ENCODE measurements around the gene SPAG6. TPM values are rescaled to one million over a fixed set of nuclear protein-coding genes. Genes with fewer than 3 reads are reported as not detected.
A peak's percentile ranks its signal among the peaks of the same experiment; 100 is the strongest.

The SPAG6 gene
- total and polyA plus RNA-seq, 2 donors: 0.24 to 1.0 TPM

DNA sequence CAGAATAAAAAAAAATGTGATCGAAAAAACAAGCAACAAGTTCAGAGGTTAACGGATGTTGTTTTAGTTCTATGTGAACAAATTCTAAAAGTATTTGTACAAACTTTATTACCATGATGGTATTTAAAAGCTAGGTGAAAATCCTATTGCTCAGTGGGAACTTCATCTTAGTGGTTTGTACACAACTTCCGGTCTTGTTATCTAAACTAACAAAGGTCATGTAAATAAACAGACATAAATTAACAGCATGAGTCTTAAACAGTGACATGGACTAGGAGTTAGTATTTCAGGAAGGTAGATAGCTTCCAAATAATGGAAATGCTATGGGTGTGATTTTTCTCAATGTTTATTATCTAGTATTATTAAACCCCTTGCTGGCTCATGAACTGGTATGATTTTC lies 83.8 kb downstream of the SPAG6 start:
- no peaks in the 10 kb centered on the region for H3K27me3 ChIP-seq (ENCODE audit: control insufficient read depth in 2 of 2, insufficient read depth in 1 of 2, low read length in 1 of 2)
- no peak overlapping the region for H3K27ac ChIP-seq (ENCODE audit: low read depth in 1 of 2, low read length in 1 of 2)
- WGBS: 96% methylated on average over 3 of the region's 3 CpGs
- no peaks in the 10 kb centered on the region for H3K9me3 ChIP-seq (ENCODE audit: control insufficient read depth in 2 of 2, insufficient read depth in 1 of 2, low read length in 1 of 2)
- no peaks in the 10 kb centered on the region for H3K4me1 ChIP-seq (ENCODE audit: control insufficient read depth in 2 of 2, insufficient read depth in 2 of 2, low read length in 2 of 2)
- H3K4me3 ChIP-seq (ENCODE audit: low read length in 2 of 2): no peak overlapping the region
- no peak for DNase-seq (ENCODE audit: low read depth in 6 of 9, low spot score in 9 of 9)
- no peaks in the 10 kb centered on the region for H3K36me3 ChIP-seq (ENCODE audit: control insufficient read depth in 2 of 2, insufficient read depth in 2 of 2, low read length in 1 of 2)

DNA sequence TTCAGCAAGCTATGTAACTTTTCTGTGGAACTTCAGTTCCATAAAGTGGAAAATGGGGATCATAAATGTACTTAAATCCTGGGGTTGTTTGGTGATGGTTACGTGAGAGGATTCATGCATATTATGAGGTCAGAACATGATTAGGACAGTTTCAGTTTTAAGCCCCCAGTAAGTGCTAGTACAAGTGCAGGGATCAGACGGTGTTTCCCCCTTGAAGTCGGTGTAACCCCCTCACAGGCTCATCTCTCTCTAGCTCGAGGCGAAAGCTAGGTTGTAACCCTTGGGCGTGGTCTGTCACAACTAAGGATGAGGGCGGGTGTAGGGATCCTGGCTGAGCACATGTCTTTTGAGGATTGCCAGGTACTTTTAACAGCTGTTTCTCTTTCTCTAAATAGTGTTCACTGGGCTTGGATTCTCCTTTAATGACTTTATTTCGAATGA lies 84.7 kb downstream of the SPAG6 start:
- no peaks in the 10 kb centered on the region for H3K9me3 ChIP-seq (ENCODE audit: control insufficient read depth in 2 of 2, insufficient read depth in 1 of 2, low read length in 1 of 2)
- H3K27ac ChIP-seq (ENCODE audit: low read depth in 1 of 2, low read length in 1 of 2): no peak overlapping the region
- peak in 1 of 9 donors; percentile 21 for DNase-seq (ENCODE audit: low read depth in 6 of 9, low spot score in 9 of 9)
- 80% methylated on average over 8 of the region's 8 CpGs for WGBS
- no peaks in the 10 kb centered on the region for H3K4me1 ChIP-seq (ENCODE audit: control insufficient read depth in 2 of 2, insufficient read depth in 2 of 2, low read length in 2 of 2)
- no peaks in the 10 kb centered on the region for H3K36me3 ChIP-seq (ENCODE audit: control insufficient read depth in 2 of 2, insufficient read depth in 2 of 2, low read length in 1 of 2)
- H3K27me3 ChIP-seq (ENCODE audit: control insufficient read depth in 2 of 2, insufficient read depth in 1 of 2, low read length in 1 of 2): no peaks in the 10 kb centered on the region
- H3K4me3 ChIP-seq (ENCODE audit: low read length in 2 of 2): no peak overlapping the region

DNA sequence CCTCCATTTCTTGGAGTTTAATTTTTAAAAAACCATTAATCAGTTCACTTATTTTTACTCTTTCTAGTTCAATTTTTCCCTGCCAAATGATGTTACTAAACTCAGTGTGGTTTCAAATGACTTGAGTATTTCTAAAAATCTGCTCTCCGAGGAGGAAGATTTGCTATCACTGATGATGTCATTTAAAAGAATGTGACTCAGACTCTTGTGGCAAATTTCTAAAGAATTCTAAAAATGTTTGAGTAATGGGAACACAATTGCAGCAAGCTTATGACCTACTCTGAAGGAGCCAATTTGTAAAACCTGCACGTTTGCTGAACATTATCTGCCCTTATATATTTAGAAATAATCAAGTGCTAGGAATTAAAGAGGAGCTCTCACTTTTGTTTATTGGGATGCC lies 88.6 kb downstream of the SPAG6 start:
- H3K4me1 ChIP-seq (ENCODE audit: control insufficient read depth in 2 of 2, insufficient read depth in 2 of 2, low read length in 2 of 2): peaks cover 9 to 18% of the 10 kb centered on the region in 2 donors
- 94% methylated on average over 2 of the region's 2 CpGs for WGBS
- no peaks in the 10 kb centered on the region for H3K27me3 ChIP-seq (ENCODE audit: control insufficient read depth in 2 of 2, insufficient read depth in 1 of 2, low read length in 1 of 2)
- no peak for DNase-seq (ENCODE audit: low read depth in 6 of 9, low spot score in 9 of 9)
- H3K27ac ChIP-seq (ENCODE audit: low read depth in 1 of 2, low read length in 1 of 2): no peak overlapping the region
- H3K36me3 ChIP-seq (ENCODE audit: control insufficient read depth in 2 of 2, insufficient read depth in 2 of 2, low read length in 1 of 2): no peaks in the 10 kb centered on the region
- H3K9me3 ChIP-seq (ENCODE audit: control insufficient read depth in 2 of 2, insufficient read depth in 1 of 2, low read length in 1 of 2): no peaks in the 10 kb centered on the region
- no peak overlapping the region for H3K4me3 ChIP-seq (ENCODE audit: low read length in 2 of 2)

DNA sequence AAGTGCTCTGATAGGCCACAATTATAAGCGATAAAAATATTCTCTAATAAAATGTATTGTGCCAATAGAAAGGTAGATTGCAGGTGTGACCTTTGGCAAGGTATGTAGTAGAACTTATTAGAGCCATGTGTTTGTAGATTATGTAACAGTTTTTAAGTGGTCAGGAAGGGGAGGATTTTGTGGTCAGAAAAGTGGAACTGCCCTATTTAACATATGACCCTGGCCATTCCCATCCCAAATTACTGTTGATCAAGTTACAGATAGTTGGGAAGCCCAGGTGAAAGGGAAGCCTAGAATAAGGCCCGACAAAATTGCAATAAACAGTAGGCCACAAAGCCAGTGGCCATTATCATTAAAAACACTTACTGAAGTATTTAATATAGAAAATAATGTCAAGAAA lies 89.2 kb downstream of the SPAG6 start:
- Histone ChIP-seq H3K4me3 (ENCODE audit: low read length in 2 of 2) (no peak overlapping the region), H3K4me1 (ENCODE audit: control insufficient read depth in 2 of 2, insufficient read depth in 2 of 2, low read length in 2 of 2) (peaks cover 9 to 19% of the 10 kb centered on the region in 2 donors), H3K27me3 (ENCODE audit: control insufficient read depth in 2 of 2, insufficient read depth in 1 of 2, low read length in 1 of 2) (no peaks in the 10 kb centered on the region), H3K27ac (ENCODE audit: low read depth in 1 of 2, low read length in 1 of 2) (no peak overlapping the region), H3K36me3 (ENCODE audit: control insufficient read depth in 2 of 2, insufficient read depth in 2 of 2, low read length in 1 of 2) (no peaks in the 10 kb centered on the region), H3K9me3 (ENCODE audit: control insufficient read depth in 2 of 2, insufficient read depth in 1 of 2, low read length in 1 of 2) (no peaks in the 10 kb centered on the region)
- DNase-seq (ENCODE audit: low read depth in 6 of 9, low spot score in 9 of 9): no peak
- WGBS: 89% methylated on average over 2 of the region's 2 CpGs

DNA sequence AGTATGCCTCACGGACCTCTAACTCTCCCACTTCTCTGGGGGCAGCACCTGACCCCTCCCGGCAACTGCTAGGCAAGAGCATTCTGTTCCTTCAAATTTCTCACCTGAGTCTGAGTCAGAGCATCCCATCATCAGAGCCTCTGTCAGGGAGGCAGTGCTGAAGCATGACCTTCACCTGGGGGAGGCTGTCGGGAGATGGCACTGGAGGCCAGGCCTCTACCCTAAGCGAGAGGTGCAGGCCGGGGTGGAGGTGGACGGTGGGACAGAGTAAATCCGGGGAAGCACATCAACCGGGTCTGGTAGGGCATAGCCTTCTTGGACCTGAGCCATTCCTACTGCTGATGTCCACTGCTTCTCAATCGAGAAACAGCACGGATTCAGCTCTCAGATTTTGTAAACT lies 90.4 kb downstream of the SPAG6 start:
- 98% methylated on average over 10 of the region's 10 CpGs for WGBS
- H3K27ac ChIP-seq (ENCODE audit: low read depth in 1 of 2, low read length in 1 of 2): no peak overlapping the region

DNA sequence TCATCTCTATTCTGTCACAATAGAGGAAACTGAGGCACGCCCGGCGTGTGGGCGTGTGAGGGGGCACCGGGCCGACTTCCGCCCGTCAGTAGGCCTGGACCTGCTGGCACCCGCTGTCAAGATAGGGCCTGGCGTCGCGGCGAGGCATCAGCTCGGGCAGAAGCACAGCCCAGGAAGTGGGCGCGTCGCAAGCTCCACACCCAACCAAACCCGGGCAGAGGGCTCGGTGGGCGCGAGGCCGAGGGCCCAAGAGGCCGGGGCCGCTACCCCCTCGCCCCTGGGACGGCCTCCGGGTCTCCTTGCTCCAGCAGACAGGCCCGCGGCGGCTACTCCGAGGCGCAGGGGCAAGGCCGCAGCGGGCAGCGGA lies 91.2 kb downstream of the SPAG6 start:
- peaks cover 9 to 19% of the 10 kb centered on the region in 2 donors for H3K4me1 ChIP-seq (ENCODE audit: control insufficient read depth in 2 of 2, insufficient read depth in 2 of 2, low read length in 2 of 2)
- WGBS: 14% methylated on average over 35 of the region's 35 CpGs
- peak overlapping the region; percentile 93 to 96 for H3K4me3 ChIP-seq (ENCODE audit: low read length in 2 of 2)
- H3K36me3 ChIP-seq (ENCODE audit: control insufficient read depth in 2 of 2, insufficient read depth in 2 of 2, low read length in 1 of 2): no peaks in the 10 kb centered on the region
- H3K27me3 ChIP-seq (ENCODE audit: control insufficient read depth in 2 of 2, insufficient read depth in 1 of 2, low read length in 1 of 2): no peaks in the 10 kb centered on the region
- H3K9me3 ChIP-seq (ENCODE audit: control insufficient read depth in 2 of 2, insufficient read depth in 1 of 2, low read length in 1 of 2): no peaks in the 10 kb centered on the region
- peak overlapping the region; percentile 94 to 98 for H3K27ac ChIP-seq (ENCODE audit: low read depth in 1 of 2, low read length in 1 of 2)
- peak in 1 of 9 donors; percentile 11 for DNase-seq (ENCODE audit: low read depth in 6 of 9, low spot score in 9 of 9)

More for the DNA sequence above, 90.4 kb downstream of the SPAG6 start:
- DNase-seq (ENCODE audit: low read depth in 6 of 9, low spot score in 9 of 9): no peak
- Histone ChIP-seq H3K4me1 (ENCODE audit: control insufficient read depth in 2 of 2, insufficient read depth in 2 of 2, low read length in 2 of 2) (peaks cover 9 to 19% of the 10 kb centered on the region in 2 donors), H3K36me3 (ENCODE audit: control insufficient read depth in 2 of 2, insufficient read depth in 2 of 2, low read length in 1 of 2) (no peaks in the 10 kb centered on the region), H3K4me3 (ENCODE audit: low read length in 2 of 2) (no peak overlapping the region), H3K27me3 (ENCODE audit: control insufficient read depth in 2 of 2, insufficient read depth in 1 of 2, low read length in 1 of 2) (no peaks in the 10 kb centered on the region), H3K9me3 (ENCODE audit: control insufficient read depth in 2 of 2, insufficient read depth in 1 of 2, low read length in 1 of 2) (no peaks in the 10 kb centered on the region)

DNA sequence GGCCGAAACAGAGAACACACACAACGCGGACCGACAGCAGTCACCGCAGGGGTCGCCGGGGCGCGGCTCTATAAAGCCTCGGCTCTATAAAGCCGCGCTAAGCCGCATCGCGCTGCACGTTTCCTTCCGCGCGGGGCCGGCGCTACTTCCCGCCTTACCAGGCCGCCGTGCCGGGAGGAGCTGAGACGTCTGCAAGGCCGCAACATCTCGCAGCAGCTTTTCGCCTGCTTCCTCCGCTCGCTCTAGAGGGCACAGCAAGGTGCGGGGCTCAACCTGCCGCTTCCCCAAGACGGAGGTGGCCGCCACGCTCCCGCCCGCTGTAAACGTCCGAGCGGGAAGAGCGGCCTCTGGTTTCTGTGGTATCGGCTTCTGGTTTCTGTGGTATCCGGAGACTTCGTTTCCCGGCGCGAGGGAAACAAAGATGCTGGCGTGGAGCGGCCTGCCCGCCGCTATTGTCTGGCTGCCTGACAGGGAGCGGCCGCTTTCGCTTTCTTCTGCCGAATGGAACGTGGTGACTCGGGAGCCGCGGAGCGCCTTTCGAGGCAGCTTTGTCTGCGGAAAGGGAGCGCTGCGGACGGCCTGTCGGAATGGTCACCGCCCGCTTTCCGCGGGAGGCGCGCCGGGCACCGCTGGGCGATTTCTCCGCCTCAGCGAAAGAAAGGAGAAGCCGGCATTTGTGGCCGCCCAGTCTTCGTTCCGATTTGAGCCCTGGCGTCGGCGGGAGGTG lies 91.8 kb downstream of the SPAG6 start:
- Histone ChIP-seq H3K27ac (ENCODE audit: low read depth in 1 of 2, low read length in 1 of 2) (peak overlapping the region; percentile 94 to 98), H3K4me3 (ENCODE audit: low read length in 2 of 2) (peak overlapping the region; percentile 93 to 96), H3K9me3 (ENCODE audit: control insufficient read depth in 2 of 2, insufficient read depth in 1 of 2, low read length in 1 of 2) (no peaks in the 10 kb centered on the region), H3K4me1 (ENCODE audit: control insufficient read depth in 2 of 2, insufficient read depth in 2 of 2, low read length in 2 of 2) (peaks cover 9 to 19% of the 10 kb centered on the region in 2 donors), H3K36me3 (ENCODE audit: control insufficient read depth in 2 of 2, insufficient read depth in 2 of 2, low read length in 1 of 2) (no peaks in the 10 kb centered on the region), H3K27me3 (ENCODE audit: control insufficient read depth in 2 of 2, insufficient read depth in 1 of 2, low read length in 1 of 2) (no peaks in the 10 kb centered on the region)
- under 1% methylated on average over 85 of the region's 85 CpGs for WGBS
- DNase-seq (ENCODE audit: low read depth in 6 of 9, low spot score in 9 of 9): peak; percentile 82 to 97 (median 88)

DNA sequence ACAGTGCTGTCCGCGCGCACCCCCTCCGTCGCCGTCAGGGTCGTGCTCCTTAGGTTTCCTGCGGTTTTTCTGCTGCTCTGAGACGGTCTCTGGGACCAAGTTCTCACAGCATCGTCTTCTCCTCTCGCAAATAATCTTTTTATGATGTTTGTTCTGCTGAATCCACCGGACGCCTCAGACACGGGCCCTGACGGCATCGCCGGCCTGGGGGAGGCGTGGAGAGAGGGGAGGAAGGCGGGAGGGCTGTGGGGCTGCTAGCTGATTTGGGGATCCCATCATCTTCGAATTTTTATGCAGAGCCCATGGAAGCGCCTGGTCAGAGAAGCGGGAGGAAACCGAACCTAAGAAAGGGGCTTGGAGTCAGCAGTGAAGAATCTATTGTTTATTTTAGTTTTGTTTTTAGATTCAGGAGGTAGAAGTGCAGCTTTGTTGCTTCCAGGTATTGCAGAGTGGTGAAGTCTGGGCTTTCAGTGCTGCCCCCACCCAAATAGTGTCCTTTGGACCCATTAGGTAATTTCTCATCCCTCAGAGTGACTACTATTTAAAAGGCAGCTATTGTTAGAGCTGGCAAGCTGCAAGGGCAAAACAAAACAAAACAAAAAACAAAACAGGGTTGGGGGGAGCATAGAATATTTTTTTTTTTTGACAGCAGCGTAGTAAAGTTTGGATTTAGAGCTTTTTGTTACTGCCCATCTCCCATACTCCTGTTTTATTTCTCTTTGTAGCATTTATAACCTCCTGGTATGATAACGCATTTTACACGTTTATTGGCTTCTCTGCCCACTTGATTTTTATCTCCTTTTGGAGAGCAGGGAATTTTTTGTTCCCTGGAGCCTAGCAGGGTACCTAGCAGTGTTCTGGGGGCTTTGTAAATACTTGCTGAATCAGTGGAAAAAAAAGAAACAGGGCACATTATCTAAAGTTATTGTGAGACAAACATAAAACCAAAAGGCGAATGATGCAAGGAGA lies 92.6 kb downstream of the SPAG6 start:
- H3K9me3 ChIP-seq (ENCODE audit: control insufficient read depth in 2 of 2, insufficient read depth in 1 of 2, low read length in 1 of 2): no peaks in the 10 kb centered on the region
- 8% methylated on average over 27 of the region's 27 CpGs for WGBS
- H3K36me3 ChIP-seq (ENCODE audit: control insufficient read depth in 2 of 2, insufficient read depth in 2 of 2, low read length in 1 of 2): no peaks in the 10 kb centered on the region
- no peaks in the 10 kb centered on the region for H3K27me3 ChIP-seq (ENCODE audit: control insufficient read depth in 2 of 2, insufficient read depth in 1 of 2, low read length in 1 of 2)
- H3K27ac ChIP-seq (ENCODE audit: low read depth in 1 of 2, low read length in 1 of 2): peak overlapping the region; percentile 94 to 98
- DNase-seq (ENCODE audit: low read depth in 6 of 9, low spot score in 9 of 9): peak in 7 of 9 donors; percentile 31 to 78 (median 52)
- peak overlapping the region; percentile 93 to 96 for H3K4me3 ChIP-seq (ENCODE audit: low read length in 2 of 2)
- H3K4me1 ChIP-seq (ENCODE audit: control insufficient read depth in 2 of 2, insufficient read depth in 2 of 2, low read length in 2 of 2): peaks cover 9 to 19% of the 10 kb centered on the region in 2 donors

DNA sequence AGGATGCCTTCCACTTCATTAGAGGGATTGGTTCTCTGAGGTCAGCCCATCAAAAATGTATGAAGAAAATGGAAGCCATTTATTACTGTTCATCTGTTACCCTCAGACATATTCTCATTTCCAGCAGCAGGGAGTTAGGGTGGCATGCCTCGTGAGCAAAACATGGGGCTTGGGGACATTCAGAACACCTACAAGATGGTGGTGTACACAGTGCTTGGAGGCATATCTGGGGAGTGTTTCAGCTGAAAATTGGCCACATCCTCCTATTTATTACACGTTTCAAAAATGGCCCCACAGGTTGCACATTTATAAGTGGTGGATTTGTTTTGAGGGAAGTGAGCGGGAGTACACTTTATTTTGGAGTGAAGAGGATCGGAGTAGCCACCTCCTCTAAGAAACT lies 93.4 kb downstream of the SPAG6 start:
- DNase-seq (ENCODE audit: low read depth in 6 of 9, low spot score in 9 of 9): no peak
- WGBS: 82% methylated on average over 4 of the region's 4 CpGs
- Histone ChIP-seq H3K9me3 (ENCODE audit: control insufficient read depth in 2 of 2, insufficient read depth in 1 of 2, low read length in 1 of 2) (no peaks in the 10 kb centered on the region), H3K27me3 (ENCODE audit: control insufficient read depth in 2 of 2, insufficient read depth in 1 of 2, low read length in 1 of 2) (no peaks in the 10 kb centered on the region), H3K27ac (ENCODE audit: low read depth in 1 of 2, low read length in 1 of 2) (no peak overlapping the region), H3K4me1 (ENCODE audit: control insufficient read depth in 2 of 2, insufficient read depth in 2 of 2, low read length in 2 of 2) (peaks cover 9 to 19% of the 10 kb centered on the region in 2 donors), H3K36me3 (ENCODE audit: control insufficient read depth in 2 of 2, insufficient read depth in 2 of 2, low read length in 1 of 2) (no peaks in the 10 kb centered on the region), H3K4me3 (ENCODE audit: low read length in 2 of 2) (no peak overlapping the region)

All from thymus (tissue), 11 donors.